T-helper 2 cell (primary cell): Measurements from ENCODE around the gene ZCCHC10.
"Not testable (repeated sequence)": the region's sequence is repeated elsewhere in the genome, so short reads cannot be mapped to it uniquely, and the experiment has no call there.

Experiments
- DNase-seq, 5 experiments: peaks; one replicate each; pipeline versions ENCODE4 v3.0.0 to v3.0.0-alpha.2; 2012 to 2022
- total RNA-seq, 2 donors: gene quantifications; one replicate each; lab custom pipeline; 2026; lab: John Stamatoyannopoulos, UW

Gene ZCCHC10
- 10.9 to 14.5 reads per million in 2 donors for total RNA-seq

DNA sequence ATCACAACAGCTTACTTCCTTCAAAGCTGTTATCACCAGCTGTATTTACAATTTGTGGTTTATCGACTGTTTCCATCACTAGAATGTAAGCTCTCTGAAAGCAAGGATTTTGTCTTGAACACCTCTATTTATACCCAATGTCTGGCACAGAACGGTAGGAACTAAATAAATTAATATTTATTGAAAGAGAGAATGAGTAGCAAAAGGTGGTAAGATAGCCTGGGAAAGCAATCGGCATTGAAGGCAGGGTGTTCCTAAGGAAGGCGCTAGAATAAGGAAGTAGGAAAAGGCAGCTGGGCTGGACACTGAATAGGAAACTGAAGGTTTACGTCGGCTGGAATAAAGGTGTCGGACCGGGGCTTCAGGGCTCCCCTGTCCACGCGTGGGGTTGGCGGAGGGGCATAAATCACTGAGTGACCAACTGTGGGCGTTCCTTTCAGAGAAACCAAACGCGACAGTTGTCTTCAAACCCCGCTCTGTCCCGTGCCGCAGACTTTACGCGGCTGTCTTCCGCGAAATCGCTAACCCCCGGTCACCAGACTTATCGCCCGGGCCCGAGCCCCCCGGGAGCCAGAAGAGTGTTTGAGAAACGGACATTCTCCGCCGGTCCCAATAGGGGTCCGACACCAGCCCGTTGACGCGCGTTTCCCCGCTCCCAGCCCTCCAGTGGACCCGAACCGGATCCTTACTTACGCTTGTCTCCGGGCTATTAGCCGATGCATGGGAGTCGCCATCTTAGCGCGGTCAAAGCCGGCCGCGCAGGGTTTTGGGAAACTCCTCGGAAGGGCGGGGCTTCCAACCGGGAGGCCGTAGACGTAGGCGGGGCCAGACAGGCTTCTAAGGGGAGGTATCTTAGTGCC is at the start of gene ZCCHC10:
Gene ZCCHC10 (minus strand): TSS at position 746 of the 860 bp plus-strand sequence. CDS start 12 bp downstream, at position 734.
- peak; percentile 78 to 92 (median 86) for DNase-seq

DNA sequence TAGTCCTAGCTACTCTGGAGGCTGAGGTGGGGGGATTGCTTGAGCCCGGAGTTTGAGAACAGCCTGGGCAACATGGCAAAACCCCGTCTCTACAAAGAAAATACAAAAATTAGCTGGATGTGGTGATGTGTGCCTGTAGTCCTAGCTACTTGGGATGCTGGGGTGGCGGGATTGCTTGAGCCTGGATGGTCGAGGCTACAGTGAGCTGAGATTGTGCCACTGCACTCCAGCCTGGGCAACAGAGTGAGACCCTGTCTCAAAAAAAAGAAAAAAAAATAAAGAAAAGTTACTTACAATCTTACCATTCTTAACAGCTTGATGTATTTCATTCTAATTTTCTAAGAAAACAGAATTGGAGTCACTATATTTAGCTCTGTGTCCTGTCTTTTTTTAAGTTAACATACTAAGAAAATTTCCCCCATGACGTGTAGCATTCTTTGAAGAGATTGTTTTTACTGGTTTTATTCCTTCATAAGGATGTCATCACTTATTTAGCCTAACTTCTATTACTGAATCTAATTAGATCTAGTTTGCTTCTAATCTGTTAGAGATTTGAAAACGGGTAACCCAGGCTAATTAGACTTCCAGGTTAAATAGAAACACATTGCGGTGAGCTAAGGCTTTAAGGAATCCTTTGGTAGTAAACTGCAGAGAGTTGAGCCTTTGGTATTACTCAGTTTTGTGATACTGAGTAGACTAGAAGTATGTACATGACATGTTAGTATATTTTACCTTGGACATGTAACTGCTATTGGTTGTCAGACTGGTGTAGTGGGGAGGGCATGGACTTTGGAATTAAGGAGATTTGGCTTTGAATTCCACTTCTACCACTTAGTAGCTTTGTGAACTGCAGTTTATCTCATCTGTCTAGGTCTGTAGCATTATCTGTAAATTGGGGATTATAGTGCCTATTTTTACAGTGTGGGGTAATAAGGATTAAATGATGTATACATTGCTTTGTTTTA is 49.5 kb upstream of the ZCCHC10 start:
- DNase-seq = no peak

DNA sequence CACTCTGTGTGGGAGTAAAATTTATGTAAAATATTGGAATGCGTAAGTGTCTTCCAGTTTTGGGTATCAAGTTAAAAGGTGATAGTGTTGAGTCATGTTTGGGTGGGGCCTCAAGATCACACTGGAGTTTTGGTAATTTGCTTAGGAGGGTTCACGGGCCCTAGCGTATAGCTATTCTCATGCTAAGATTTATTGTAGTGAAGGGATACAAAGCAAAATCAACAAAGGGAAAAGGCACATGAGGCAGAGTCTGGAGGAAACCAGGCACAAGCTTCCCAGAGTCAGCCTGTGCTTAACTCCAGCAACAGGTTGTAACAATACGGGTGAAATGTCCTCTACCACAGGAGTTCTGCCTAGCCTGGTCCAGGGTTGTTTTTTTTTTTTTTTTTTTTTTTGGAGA is 45.7 kb upstream of the ZCCHC10 start:
- no peak for DNase-seq

DNA sequence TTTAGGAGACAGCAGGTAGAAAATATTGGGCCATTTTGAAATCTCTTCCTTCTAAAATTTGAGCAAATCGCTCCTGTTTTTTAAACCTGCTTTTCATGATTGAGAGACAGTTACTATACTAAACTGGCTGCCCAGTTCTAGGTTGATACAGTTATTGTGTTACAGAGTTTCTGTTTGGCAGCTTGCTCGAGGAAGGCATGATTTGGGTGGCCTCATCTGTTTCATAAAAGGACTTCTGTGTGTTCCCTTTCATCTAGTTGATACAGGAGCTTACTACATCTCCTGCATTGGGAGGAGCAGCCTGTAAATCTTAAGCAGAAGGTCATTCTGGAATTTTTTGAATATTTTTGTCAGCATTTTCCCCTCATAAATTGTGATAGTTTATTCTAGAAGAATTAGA is 39.7 kb upstream of the ZCCHC10 start:
- DNase-seq = no peak

DNA sequence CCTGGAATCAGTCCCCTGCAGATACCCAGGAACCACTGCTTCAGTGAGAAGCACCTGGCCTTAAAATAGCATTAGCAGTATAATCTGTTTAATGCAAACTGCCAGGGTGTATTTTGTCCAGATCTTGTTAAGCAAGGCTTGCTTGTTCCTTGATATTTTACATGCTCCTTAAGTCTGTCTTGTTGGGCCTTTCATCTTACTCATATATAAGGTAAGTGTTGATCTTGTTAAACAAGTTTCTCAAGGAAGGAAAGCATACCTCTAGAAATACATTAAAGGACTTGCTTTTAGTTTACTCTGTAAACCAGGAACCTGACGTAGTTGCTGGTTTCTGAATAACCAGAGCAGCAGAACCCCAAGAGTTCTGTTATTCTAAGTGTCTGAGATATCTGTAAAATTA is 39.1 kb upstream of the ZCCHC10 start:
- no peak for DNase-seq

DNA sequence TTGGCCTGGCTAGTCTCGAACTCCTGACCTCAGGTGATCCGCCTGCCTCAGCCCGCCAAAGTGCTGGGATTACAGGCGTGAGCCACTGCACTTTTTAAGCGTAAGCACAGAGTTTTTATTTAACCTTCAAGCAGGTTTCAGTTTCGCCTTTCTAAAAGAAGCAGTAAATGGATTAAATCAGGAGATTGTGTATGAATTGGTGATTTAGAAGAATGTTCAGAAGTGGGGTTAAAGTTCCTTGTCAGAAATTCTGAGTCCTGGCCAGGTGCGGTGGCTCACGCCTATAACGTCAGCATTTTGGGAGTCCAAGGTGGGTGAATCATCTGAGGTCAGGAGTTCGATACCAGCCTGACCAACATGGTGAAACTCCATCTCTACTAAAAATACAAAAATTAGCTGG is 37.6 kb upstream of the ZCCHC10 start:
- no peak for DNase-seq

DNA sequence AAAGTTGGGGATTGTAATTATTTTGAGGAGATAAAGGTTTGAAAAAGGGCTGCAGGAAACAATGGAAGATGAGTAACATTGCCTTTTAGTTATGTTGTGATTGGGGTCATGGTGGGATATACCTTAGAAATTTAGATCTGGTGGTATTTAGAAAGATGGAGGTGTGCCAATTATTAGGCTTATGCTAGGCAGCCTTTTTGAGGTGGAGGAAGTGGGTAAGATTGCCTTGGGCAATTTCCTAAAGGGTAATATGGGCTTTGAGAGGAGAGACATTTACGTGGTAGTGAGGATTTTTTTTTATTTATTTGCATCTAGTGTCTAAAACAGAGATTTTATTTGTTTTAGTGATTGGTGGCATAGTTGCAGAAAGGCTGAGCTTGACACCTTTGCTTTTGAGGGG is 35.9 kb upstream of the ZCCHC10 start:
- DNase-seq = peak in 1 of 5 experiments; percentile 15

DNA sequence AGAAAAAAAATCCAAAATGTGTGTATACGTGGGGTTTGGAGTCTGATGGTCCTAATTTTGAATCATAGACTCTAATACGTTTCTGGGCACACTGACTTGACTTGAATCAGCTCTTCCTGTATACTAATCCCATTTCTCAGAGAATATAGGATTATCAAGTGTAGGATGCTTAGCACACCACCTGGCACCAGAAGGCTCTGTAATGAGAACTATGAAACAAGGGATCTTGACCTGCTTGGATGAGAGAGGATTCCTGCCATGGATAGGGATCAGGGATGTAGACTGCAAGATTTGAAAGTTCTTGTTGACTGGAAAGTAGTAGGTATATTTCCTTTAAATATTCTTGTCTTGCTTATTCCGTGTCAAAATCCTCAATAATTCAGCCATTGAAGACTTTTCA is 33.3 kb upstream of the ZCCHC10 start:
- no peak for DNase-seq

DNA sequence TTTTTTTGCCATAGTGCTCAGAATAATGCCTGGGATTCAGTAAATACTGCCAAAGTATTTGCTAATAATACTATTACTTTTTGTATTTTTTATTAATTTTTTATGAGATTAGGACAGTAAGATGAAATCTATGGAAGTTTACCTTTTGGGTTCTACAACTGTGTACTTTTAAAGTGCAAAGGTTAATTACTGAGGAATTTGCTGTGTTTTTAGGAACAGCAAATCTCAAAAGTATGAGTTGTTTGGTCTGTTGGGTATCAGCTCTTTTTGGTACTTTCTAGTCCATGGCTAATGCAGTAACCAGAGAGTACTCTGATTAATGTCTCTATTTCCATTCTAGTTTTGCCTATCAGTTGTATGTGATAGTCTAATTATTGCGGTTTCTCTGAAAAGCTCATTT is 30.5 kb upstream of the ZCCHC10 start:
- DNase-seq = no peak

DNA sequence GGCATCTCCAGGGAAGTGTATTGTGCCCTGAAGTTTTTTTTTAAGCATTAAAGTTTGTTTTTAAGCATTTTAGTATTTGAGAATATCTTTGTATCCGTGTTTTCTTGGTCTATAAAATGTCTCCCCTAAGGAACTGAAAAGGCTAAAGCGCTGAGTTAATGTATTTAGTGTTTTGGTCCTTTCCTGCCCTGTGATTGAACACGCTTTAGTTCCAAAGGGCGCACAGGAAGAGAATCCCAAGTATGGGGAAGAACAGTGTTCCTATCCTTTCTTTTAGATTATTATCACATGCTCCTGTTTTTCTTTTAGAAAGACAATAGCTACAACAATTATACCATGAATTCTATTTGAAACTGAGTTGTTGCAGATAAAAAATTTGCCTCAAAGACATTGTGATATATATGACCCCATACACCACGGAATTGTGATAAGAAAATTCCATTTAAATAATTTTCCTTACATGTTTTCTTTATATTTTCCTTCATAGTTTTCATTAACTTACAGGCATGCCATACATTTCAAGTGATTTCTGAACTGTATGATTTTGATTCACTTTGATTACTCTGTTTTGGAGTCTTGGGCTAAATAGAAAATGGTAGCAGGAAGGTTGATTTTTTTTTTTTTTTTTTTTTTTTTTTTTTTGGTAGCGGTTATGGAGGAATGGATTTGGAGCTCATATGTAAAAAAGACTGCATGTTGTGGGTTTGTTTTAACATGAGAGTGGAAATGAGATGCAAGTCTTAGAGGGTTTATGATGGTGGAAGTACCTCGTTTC is 28.5 kb upstream of the ZCCHC10 start:
- no peak for DNase-seq

DNA sequence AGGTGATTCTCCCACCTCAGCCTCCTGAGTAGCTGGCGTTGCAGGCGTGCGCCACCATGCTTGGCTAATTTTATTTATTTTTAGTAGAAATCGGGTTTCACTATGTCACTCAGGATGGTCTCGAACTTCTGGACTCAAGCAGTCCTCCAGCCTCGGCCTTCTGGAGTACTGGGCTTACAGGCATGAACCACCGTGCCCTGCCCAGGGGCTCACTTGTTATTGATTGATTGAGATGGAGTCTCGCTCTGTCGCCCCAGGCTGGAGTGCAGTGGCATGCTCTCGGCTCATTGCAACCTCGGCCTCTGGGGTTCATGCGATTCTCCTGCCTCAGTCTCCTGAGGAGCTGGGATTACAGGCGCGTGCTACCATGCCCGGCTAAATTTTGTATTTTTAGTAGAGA is 27.1 kb upstream of the ZCCHC10 start:
- DNase-seq = no peak

DNA sequence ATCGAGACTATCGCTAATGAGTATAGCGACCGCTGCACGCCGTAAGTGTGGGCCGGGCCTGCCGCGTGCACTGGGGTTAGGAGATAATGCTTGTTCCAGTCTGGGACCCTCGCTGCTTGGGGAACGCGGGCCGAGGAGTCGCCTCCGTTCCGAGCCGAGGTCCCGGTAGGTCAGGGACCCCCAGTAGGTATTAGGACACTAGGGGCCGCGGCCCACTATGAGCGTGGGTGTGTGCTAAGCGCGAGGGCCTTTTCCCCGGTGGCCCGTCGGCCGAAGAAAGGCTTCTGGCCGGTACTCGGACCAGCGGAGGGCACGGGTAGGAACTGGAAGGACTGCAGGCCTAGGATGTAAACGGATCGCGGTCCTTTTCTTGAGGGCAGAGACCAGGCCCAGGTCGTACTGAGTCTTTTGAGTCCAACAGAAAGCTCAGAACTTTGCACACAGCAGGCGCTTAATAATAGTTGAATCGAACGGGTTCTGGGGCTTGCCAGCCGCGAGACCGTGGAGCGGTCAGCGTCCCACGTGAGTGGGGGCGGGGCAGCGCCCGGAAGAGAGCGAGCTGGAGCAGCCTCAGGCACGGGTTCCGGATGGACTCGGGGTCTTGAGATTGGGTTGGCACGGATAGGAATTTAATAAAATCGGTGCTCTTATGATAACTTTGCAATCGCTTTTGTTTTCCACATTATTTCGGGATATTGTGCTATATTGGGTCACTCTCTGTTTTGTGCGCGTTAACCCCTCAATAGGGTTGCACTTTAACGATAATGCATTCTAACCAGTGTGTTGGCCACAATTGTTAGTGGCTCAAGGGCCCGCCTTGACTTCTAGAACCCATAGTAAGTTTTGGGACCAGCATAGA is 26.2 kb upstream of the ZCCHC10 start:
- DNase-seq = peak in 4 of 5 experiments; percentile 19 to 77 (median 31)

DNA sequence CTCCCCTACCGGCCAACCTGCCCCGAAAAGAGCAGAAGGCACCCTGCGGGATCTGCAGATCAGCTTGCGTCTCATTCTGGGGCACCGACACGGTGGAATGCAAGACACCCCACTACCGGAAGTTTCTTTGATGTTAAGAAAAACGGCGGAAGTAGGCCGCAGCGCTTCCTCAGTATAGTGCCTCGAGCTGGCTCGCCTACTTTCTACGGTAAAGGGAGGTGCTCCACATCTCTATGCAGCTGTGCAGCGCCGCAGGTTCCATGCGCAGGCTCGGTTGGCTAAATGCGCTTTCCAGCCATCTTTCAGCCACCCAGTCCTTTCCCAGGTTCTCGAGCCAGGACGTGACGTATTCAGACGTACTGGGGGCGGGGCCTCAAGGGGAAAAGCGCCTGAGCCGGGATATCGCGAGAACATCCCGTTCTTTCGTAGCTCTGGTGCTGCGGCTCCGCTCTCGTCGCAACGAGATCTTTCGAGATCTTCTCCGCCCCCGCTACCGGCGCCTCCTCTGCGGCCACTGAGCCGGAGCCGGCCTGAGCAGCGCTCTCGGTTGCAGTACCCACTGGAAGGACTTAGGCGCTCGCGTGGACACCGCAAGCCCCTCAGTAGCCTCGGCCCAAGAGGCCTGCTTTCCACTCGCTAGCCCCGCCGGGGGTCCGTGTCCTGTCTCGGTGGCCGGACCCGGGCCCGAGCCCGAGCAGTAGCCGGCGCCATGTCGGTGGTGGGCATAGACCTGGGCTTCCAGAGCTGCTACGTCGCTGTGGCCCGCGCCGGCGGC is 25.4 kb upstream of the ZCCHC10 start, which contains the start of gene HSPA4:
Gene HSPA4 (plus strand): TSS at position 472 of the 775 bp plus-strand sequence. CDS start 238 bp downstream, at position 710.
- DNase-seq = peak; percentile 87 to 99 (median 97)

DNA sequence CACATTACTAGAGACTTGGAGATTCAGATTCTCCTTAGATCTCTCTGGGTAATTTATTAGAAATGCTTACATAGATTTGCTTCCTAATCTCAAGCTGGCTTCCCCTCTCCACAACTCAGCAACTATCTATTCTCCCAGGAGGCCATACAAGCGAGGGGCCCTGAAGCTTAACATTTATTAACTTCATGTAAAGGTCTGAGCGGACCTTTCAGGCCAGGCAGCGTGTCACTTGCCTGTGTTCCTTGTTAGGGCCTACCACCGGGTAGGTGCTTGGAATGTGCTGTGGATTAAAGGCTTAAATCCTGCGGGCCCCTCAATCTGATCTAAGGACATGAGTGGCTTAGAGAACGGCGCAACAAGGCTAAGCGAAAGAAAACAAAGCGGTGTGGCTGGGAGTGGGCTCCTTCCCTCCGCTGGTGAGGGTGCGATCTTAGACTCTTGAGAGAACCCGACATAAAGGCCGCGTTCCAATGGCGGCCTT is 24.8 kb upstream of the ZCCHC10 start:
- DNase-seq = no peak

DNA sequence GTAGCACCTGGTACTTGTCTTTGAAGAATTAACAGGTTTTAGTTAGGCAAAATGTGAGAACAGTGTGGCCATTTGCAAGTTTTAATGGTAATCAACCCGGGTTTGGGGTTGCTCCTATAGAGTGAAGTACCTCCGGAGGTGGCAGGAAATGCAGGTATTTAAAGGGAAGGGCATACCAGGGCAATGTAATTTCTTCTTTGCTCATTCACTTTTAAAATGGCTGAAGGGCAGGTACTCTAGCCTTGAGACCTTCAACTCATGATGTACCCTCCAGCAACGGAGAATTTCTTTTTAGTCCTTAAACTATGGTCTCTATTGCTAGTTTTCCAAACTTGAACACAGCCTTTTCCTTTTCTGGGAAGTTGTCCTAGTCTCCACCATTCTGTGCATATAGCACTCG is 24.2 kb upstream of the ZCCHC10 start:
- DNase-seq = peak in 1 of 5 experiments; percentile 52

DNA sequence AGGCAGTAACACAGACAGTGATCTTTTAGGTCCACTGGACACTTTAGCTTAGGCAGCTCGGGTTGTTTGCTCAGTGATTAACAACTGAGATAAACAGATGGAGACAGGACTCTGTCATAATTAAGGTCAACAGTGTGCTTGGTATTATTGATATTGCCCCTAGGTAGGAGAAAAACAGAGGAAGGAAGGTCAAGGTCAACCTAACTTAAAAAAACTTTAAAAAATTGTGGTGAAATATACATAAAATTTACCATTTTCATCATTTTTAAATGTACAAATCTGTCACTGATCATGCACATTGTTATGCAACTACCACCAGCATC is 23.3 kb upstream of the ZCCHC10 start:
- no peak for DNase-seq

DNA sequence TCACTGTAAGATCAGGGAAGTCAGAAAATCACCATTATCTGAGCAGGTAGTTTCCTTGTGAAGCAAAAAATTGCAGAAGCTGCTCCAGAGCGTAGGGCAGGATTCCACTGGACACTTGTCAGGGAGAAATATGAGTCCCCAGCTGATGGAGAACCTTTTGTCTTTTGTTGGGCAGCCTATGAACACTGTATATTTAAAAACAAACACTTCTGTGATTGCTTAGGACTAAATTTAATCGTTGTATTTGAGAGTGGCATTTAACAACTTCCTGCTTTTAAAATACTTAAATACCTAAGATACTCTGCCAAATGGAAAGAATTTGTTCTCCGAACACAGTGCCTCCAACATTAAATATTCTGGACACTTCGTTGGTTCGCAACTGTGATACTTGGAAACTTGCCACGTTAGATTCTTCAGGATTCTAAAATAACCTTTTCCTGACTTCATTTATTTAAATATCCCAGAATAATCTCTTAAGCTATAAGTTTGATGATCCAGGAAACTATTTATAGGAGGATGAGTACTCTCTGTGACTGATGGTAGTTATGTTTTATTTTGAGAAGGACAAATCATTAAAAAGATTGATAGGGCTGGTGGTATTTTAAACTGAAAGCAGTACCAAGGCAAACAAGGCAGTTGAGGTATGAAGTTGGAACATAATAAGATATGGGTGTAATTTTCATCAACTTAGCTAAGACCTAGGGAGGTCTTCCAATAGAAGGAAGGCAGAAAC is 22.8 kb upstream of the ZCCHC10 start:
- DNase-seq = no peak

DNA sequence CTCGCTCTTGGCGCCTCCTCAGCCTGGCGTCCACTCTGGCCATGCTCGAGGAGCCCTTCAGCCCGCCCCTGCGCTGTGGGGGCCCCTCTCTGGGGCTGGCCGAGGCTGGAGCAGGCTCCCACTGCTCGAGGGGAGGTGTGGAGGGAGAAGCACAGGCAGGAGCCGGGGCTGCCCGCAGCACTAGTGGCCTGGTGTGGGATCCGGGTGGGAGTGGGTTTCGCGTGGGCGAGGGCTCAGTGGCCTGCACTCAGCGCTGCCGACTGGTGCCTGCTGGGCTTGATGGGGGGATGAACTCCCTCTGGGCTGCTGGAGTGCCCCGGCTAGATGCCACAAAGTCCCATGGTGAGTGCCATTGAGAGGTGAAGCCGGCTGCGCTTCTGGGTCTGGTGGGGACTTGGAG is 21.1 kb upstream of the ZCCHC10 start:
- DNase-seq = no peak

DNA sequence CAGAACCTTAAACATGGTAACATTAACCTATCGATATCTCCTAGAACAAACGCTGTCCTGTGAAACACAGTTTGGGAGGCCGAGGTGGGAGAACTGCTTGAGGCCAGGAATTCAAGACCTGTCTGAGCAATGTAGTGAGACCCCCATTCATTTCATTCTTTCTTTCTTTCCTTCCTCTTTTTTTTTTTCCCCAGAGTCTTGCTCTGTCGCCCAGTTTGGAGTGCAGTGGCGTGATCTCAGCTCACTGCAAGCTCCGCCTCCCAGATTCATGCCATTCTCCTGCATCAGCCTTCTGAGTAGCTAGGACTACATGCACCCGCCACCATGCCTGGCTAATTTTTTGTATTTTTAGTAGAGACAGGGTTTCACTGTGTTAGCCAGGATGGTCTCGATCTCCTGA is 20.2 kb upstream of the ZCCHC10 start:
- not testable (repeated sequence) for DNase-seq

DNA sequence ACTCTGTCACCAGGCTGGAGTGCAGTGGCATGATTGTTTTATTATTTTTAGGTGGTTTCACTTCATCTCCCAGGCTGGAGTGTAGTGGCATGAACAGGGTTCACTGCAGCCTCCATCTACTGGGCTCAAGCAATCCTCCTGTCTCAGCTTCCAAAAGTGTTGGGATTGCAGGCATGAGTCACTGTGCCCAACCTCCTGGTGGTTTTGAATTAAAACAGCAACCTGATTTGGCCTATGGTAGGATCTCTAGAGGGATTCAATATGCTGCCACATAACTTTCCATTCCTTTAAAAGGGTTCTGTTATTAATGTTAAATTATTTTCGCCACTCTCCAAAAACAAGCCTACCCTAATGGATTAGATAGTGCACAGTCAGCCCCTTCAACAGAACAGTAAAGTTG is 15.6 kb upstream of the ZCCHC10 start:
- no peak for DNase-seq
